OCI-LY7 (cell line): Measurements from ENCODE around the gene HDAC9.

Source experiments
- EZH2phosphoT487 ChIP-seq: fragments of 200-600 bp; sonication (generic); IDR thresholded peaks from 2 replicates; pipeline ENCODE4 v1.6.1; 2018; ENCODE audit warnings: low read depth, borderline replicate concordance, mild to moderate bottlenecking, mixed run types, antibody characterized with exemption, low read length, moderate library complexity, mixed read lengths
- TF ChIP-seq, protein P1 (sequence below): fragments of 200-600 bp; sonication (generic); conservative IDR thresholded peaks from 2 replicates; pipeline ENCODE4 v1.5.1; 2014; ENCODE audit warnings: mild to moderate bottlenecking, antibody characterized with exemption, low read length, moderate library complexity, mixed read lengths

DNA sequence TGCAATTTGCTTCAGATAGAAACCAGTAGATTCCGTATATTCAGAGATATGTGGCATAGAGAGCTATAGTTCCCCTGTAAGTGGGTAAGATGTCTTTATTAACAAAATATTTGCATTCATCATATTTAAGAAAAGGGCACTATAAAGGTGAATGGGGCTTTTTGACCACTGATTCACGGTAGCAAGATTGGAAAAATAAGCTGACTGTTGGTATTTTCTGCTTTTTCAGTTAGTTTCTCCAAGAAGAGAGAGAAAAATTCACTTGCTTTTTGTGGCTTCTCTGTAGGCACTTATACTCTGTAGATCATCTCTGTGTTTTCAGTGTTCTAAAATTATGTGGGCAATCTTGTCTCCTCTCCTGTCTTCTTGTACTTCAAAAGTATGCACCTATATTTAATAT lies 376.8 kb downstream of the HDAC9 start:
- TF ChIP-seq, protein P1, sequence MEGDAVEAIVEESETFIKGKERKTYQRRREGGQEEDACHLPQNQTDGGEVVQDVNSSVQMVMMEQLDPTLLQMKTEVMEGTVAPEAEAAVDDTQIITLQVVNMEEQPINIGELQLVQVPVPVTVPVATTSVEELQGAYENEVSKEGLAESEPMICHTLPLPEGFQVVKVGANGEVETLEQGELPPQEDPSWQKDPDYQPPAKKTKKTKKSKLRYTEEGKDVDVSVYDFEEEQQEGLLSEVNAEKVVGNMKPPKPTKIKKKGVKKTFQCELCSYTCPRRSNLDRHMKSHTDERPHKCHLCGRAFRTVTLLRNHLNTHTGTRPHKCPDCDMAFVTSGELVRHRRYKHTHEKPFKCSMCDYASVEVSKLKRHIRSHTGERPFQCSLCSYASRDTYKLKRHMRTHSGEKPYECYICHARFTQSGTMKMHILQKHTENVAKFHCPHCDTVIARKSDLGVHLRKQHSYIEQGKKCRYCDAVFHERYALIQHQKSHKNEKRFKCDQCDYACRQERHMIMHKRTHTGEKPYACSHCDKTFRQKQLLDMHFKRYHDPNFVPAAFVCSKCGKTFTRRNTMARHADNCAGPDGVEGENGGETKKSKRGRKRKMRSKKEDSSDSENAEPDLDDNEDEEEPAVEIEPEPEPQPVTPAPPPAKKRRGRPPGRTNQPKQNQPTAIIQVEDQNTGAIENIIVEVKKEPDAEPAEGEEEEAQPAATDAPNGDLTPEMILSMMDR, result no peak
- TF ChIP-seq EZH2phosphoT487, result no peak
